Neuronal stem cell (in vitro differentiated cells): ENCODE results near the gene SYT13.

Experiments used
- DNase-seq: peaks from one replicate; pipeline ENCODE4 v3.0.0-alpha.2; 2013; ENCODE audit warnings: low spot score
- H2AFZ ChIP-seq: one replicate; pipeline ENCODE4 v1.6.1; 2013; ENCODE audit warnings: mild to moderate bottlenecking, low read length, inconsistent platforms
- H2AK5ac ChIP-seq: 2 replicates; pipeline ENCODE4 v1.6.1; 2013; ENCODE audit warnings: low read depth, mild to moderate bottlenecking, inconsistent platforms, low read length, moderate library complexity, mixed read lengths
- H2BK120ac ChIP-seq: 2 replicates; pipeline ENCODE4 v1.6.1; 2013; ENCODE audit warnings: low read depth, mild to moderate bottlenecking, inconsistent platforms, low read length, moderate library complexity, mixed read lengths
- H2BK12ac ChIP-seq: one replicate; pipeline ENCODE4 v1.6.1; 2013; ENCODE audit warnings: low read length, inconsistent platforms
- H2BK15ac ChIP-seq: 2 replicates; pipeline ENCODE4 v1.6.1; 2013; ENCODE audit warnings: mild to moderate bottlenecking, low read length, inconsistent platforms, mixed read lengths
- H2BK5ac ChIP-seq: one replicate; pipeline ENCODE4 v1.6.1; 2013; ENCODE audit warnings: inconsistent platforms, mild to moderate bottlenecking, low read length, moderate library complexity
- H3K14ac ChIP-seq: one replicate; pipeline ENCODE4 v1.6.1; 2013; ENCODE audit warnings: low read length, inconsistent platforms
- H3K18ac ChIP-seq: 2 replicates; pipeline ENCODE4 v1.6.1; 2013; ENCODE audit warnings: low read length, inconsistent platforms
- H3K23ac ChIP-seq: 2 replicates; pipeline ENCODE4 v1.6.1; 2013; ENCODE audit warnings: low read depth, mild to moderate bottlenecking, mixed read lengths, low read length, inconsistent platforms; ENCODE audit not compliant: poor library complexity
- H3K27ac ChIP-seq: replicated peaks from 3 replicates; pipeline ENCODE4 v1.5.1; 2013; ENCODE audit warnings: low read length, inconsistent platforms
- H3K27me3 ChIP-seq, 3 experiments: 2 replicates each; pipeline ENCODE4 v1.6.1; 2013; ENCODE audit warnings: low read length in 3 of 3, mild to moderate bottlenecking in 2 of 3, inconsistent platforms in 1 of 3, low read depth in 1 of 3, mixed read lengths in 1 of 3, moderate library complexity in 1 of 3; ENCODE audit not compliant: control insufficient read depth in 3 of 3, insufficient read depth in 3 of 3
- H3K36me3 ChIP-seq, 2 donors: replicated peaks in 1 of 2; 2 replicates each; pipeline ENCODE4 v1.6.1; 2013; ENCODE audit warnings: low read length in 2 of 2; ENCODE audit not compliant: control insufficient read depth in 2 of 2, insufficient read depth in 2 of 2
- H3K4ac ChIP-seq: 2 replicates; pipeline ENCODE4 v1.6.1; 2013; ENCODE audit warnings: inconsistent platforms, mild to moderate bottlenecking, low read length, moderate library complexity
- H3K4me1 ChIP-seq, 2 donors: 1 replicate in 1 of 2; 2 replicates in 1 of 2; pipeline ENCODE4 v1.6.1; 2013; ENCODE audit warnings: low read length in 2 of 2, low read depth in 1 of 2; ENCODE audit not compliant: control insufficient read depth in 2 of 2, insufficient read depth in 1 of 2
- H3K4me2 ChIP-seq: one replicate; pipeline ENCODE4 v1.6.1; 2013; ENCODE audit warnings: mild to moderate bottlenecking, low read length, inconsistent platforms; ENCODE audit not compliant: insufficient read depth, poor library complexity, severe bottlenecking
- H3K4me3 ChIP-seq, 2 donors: 2 replicates each; pipeline ENCODE4 v1.5.1; 2013; ENCODE audit warnings: low read length in 2 of 2, mild to moderate bottlenecking in 2 of 2, inconsistent platforms in 1 of 2, moderate library complexity in 1 of 2
- H3K79me1 ChIP-seq: one replicate; pipeline ENCODE4 v1.6.1; 2013; ENCODE audit warnings: low read depth, mild to moderate bottlenecking, inconsistent platforms, low read length, moderate library complexity
- H3K9ac ChIP-seq: one replicate; pipeline ENCODE4 v1.6.1; 2013; ENCODE audit warnings: mild to moderate bottlenecking, low read depth, low read length, inconsistent platforms; ENCODE audit not compliant: poor library complexity
- H3K9me3 ChIP-seq, 2 donors: replicated peaks in 1 of 2; 2 replicates each; pipeline versions ENCODE3 to v1.6.1; 2013; ENCODE audit warnings: low read length in 2 of 2, mild to moderate bottlenecking in 2 of 2, inconsistent platforms in 1 of 2, low read depth in 1 of 2, mixed read lengths in 1 of 2, moderate library complexity in 1 of 2; ENCODE audit not compliant: control insufficient read depth in 2 of 2, insufficient read depth in 1 of 2
- H4K8ac ChIP-seq: one replicate; pipeline ENCODE4 v1.6.1; 2013; ENCODE audit warnings: low read depth, mild to moderate bottlenecking, inconsistent platforms, low read length, moderate library complexity
- H4K91ac ChIP-seq: one replicate; pipeline ENCODE4 v1.6.1; 2013; ENCODE audit warnings: low read length, low read depth, mild to moderate bottlenecking, inconsistent platforms; ENCODE audit not compliant: poor library complexity
- WGBS, 2 donors: extraction: QIAGEN DNeasy Blood & Tissue Kit; methylation state at CpG; one replicate each; pipeline ENCODE4 v1.1.7; 2013; ENCODE audit warnings: missing lambda C conversion rate in 2 of 2, mixed read lengths in 1 of 2; ENCODE audit not compliant: insufficient read length in 2 of 2, insufficient replicate concordance in 1 of 2; ENCODE audit errors: extremely low coverage in 2 of 2; 5-methylcytosine and 5-hydroxymethylcytosine counted together

The SYT13 gene

GRCh38 chr11:45237711-45238315, 48.3 kb downstream of the SYT13 start:
- H3K4me1 ChIP-seq = peaks cover 0 to 4% of the 10 kb centered on the region in 2 donors
- H3K4me2 ChIP-seq = no peak overlapping the region
- DNase-seq = no peak
- no peaks in the 10 kb centered on the region for H3K9me3 ChIP-seq
- no peak overlapping the region for H2AFZ ChIP-seq
- no peak overlapping the region for H3K9ac ChIP-seq
- H2BK120ac ChIP-seq = no peak overlapping the region
- peak overlapping the region; percentile 9 for H3K14ac ChIP-seq
- no peaks in the 10 kb centered on the region for H3K79me1 ChIP-seq
- H3K4ac ChIP-seq = no peak overlapping the region
- H2BK5ac ChIP-seq = no peak overlapping the region
- H2AK5ac ChIP-seq = no peak overlapping the region
- no peak overlapping the region for H4K91ac ChIP-seq
- H4K8ac ChIP-seq = no peak overlapping the region
- H2BK12ac ChIP-seq = no peak overlapping the region
- no peak overlapping the region for H3K4me3 ChIP-seq
- H3K18ac ChIP-seq = peak overlapping the region; percentile 57
- no peak overlapping the region for H2BK15ac ChIP-seq
- H3K27ac ChIP-seq = no peak overlapping the region
- no peaks in the 10 kb centered on the region for H3K36me3 ChIP-seq
- WGBS, 2 donors = no CpG with 5 or more reads among the region's 4 CpGs
- H3K23ac ChIP-seq = no peak overlapping the region
- peaks cover 0 to 5% (median 0%) of the 10 kb centered on the region in 3 experiments for H3K27me3 ChIP-seq

DNA sequence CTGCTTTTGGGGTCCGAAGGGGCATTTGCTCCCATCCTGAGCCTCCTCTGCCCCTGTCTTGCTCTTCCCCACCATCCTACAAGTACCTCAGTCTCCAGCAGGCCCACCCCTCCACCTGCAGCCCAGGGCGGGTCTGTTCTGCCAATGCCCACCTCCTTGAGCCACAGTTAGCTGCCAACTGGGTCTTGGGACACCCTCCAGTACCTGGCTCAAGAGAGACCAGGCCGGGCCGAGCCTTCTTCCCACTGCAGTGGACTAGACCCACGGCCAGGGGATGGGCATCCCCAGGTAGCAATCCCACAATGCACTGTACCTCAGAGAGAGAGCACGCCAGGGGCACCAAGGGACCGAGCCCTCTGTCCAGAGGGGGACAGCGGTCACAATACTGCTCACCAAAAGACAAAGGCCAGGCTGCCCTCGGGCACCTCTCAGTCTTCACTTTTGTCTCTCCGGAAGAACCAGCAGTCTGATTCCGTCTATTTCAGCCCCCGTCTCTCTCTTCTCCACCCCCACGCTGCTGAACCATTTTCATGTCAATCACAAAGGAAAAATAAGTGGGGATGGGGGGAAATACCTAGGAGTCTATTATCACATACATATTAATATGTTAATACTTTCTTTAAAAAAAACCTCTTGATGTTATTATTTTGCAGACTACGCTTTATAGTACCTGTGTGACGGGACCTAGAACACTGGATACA, 51.7 kb downstream of the SYT13 start:
- no peaks in the 10 kb centered on the region for H3K36me3 ChIP-seq
- no peak overlapping the region for H2BK15ac ChIP-seq
- H4K8ac ChIP-seq = no peak overlapping the region
- peak overlapping the region; percentile 56 for H2AK5ac ChIP-seq
- no CpG with 5 or more reads among the region's 15 CpGs for WGBS, 2 donors
- DNase-seq = no peak
- no peaks in the 10 kb centered on the region for H3K79me1 ChIP-seq
- H3K4me1 ChIP-seq = peaks cover 0 to 4% of the 10 kb centered on the region in 2 donors
- H3K27ac ChIP-seq = no peak overlapping the region
- no peak overlapping the region for H3K14ac ChIP-seq
- no peak overlapping the region for H3K9ac ChIP-seq
- no peak overlapping the region for H3K4me3 ChIP-seq
- H2AFZ ChIP-seq = no peak overlapping the region
- no peaks in the 10 kb centered on the region for H3K9me3 ChIP-seq
- peaks cover 0 to 5% (median 0%) of the 10 kb centered on the region in 3 experiments for H3K27me3 ChIP-seq
- H2BK120ac ChIP-seq = no peak overlapping the region
- H4K91ac ChIP-seq = no peak overlapping the region
- no peak overlapping the region for H3K23ac ChIP-seq
- H2BK5ac ChIP-seq = no peak overlapping the region
- no peak overlapping the region for H2BK12ac ChIP-seq
- no peak overlapping the region for H3K4me2 ChIP-seq
- H3K4ac ChIP-seq = no peak overlapping the region
- H3K18ac ChIP-seq = peak overlapping the region; percentile 33

DNA sequence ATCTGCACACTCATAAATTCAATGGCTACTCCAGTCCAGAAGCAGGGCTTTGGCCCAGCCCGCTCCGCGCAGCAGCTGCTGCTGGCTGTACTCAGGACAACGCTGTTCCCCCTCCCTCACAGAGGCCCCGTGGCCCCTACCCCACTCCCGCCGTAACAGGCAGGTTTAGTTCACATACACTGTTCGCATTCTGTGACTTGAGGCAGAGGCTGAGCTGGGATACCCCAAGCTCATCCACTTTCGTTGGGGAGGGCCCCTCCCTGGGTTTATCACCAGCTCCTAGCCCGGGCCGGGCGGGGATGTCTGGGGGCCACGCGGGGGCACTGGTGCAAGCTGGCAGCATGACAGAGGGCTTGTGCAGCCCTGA, 52.4 kb downstream of the SYT13 start:
- H2AFZ ChIP-seq = no peak overlapping the region
- H4K91ac ChIP-seq = no peak overlapping the region
- DNase-seq = no peak
- H2BK5ac ChIP-seq = no peak overlapping the region
- H4K8ac ChIP-seq = no peak overlapping the region
- no peaks in the 10 kb centered on the region for H3K9me3 ChIP-seq
- no peaks in the 10 kb centered on the region for H3K36me3 ChIP-seq
- no peak overlapping the region for H2BK120ac ChIP-seq
- no peak overlapping the region for H2BK12ac ChIP-seq
- no CpG with 5 or more reads among the region's 14 CpGs for WGBS, 2 donors
- peaks cover 0 to 5% (median 0%) of the 10 kb centered on the region in 3 experiments for H3K27me3 ChIP-seq
- no peak overlapping the region for H3K9ac ChIP-seq
- no peak overlapping the region for H3K4ac ChIP-seq
- peaks cover 0 to 4% of the 10 kb centered on the region in 2 donors for H3K4me1 ChIP-seq
- H3K4me2 ChIP-seq = no peak overlapping the region
- H3K79me1 ChIP-seq = no peaks in the 10 kb centered on the region
- no peak overlapping the region for H3K4me3 ChIP-seq
- peak overlapping the region; percentile 56 for H2AK5ac ChIP-seq
- no peak overlapping the region for H3K27ac ChIP-seq
- H3K23ac ChIP-seq = no peak overlapping the region
- H2BK15ac ChIP-seq = no peak overlapping the region
- peak overlapping the region; percentile 7 for H3K18ac ChIP-seq
- H3K14ac ChIP-seq = no peak overlapping the region

DNA sequence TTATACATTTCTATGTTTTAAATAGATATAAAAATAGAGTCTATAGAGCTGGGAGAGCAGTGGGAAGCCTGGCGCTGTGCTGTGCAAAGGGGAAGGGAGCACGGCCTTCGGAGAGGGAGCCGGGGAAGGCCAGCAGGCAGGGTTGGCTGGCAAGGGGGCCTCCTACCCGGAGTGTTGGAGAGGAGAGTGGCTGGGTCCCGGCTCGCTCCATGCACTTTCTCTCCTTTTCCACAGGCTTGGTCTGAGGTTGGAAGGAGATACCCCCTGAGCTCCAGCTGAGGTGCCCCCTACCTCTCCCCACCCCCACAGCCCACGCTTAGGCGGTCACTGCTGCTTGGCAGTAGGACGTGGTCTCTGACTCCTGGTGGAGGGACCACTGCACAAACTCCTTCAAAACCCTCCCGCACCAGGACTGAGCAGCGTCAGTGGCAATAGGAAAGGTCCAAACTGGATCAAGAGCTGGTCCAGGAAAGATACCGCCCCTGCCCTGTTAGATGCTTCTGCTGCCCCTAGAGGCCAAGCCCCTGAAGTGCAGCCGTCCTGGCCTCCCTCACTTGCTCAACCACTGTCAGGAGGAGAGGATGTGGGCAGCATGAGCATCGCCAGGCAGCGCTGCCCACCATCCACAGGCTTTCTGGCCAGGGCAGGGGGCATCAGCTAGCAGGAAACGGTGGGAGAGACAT, 52.9 kb downstream of the SYT13 start:
- Histone ChIP-seq H3K9ac (no peak overlapping the region), H3K4me1 (peaks cover 0 to 4% of the 10 kb centered on the region in 2 donors), H3K36me3 (peaks cover 0 to 1% of the 10 kb centered on the region in 2 donors), H2AFZ (peak overlapping the region; percentile 64), H3K27ac (no peak overlapping the region), H3K27me3 (peaks cover 0 to 5% (median 0%) of the 10 kb centered on the region in 3 experiments), H3K9me3 (no peaks in the 10 kb centered on the region), H3K23ac (no peak overlapping the region), H2BK5ac (no peak overlapping the region), H3K79me1 (no peaks in the 10 kb centered on the region), H3K18ac (peak overlapping the region; percentile 69), H3K4me2 (no peak overlapping the region), H3K14ac (peak overlapping the region; percentile 59), H2BK12ac (no peak overlapping the region), H2BK120ac (no peak overlapping the region), H4K8ac (no peak overlapping the region), H3K4me3 (no peak overlapping the region), H4K91ac (no peak overlapping the region), H2AK5ac (no peak overlapping the region), H3K4ac (no peak overlapping the region), H2BK15ac (no peak overlapping the region)
- no CpG with 5 or more reads among the region's 17 CpGs for WGBS, 2 donors
- DNase-seq = peak; percentile 60
